ENCODE results near the gene SMAD2.

The SMAD2 gene

GRCh38 chr18:47895565-47896250, 34.8 kb downstream of the SMAD2 start:
- no peak for DNase-seq (ENCODE audit: low read depth)

- no peak for DNase-seq (ENCODE audit: low read depth)
Measured at GRCh38 chr18:47893939-47894699, 36.3 kb downstream of the SMAD2 start.

- DNase-seq (ENCODE audit: low read depth) = no peak
Measured at GRCh38 chr18:47893047-47893446, 37.4 kb downstream of the SMAD2 start.

- no peak for DNase-seq (ENCODE audit: low read depth)
Measured at GRCh38 chr18:47888156-47888555, 42.3 kb downstream of the SMAD2 start.

- no peak for DNase-seq (ENCODE audit: low read depth)
Measured at GRCh38 chr18:47887227-47887626, 43.2 kb downstream of the SMAD2 start.

- DNase-seq (ENCODE audit: low read depth) = no peak
Measured at GRCh38 chr18:47883771-47884413, 46.6 kb downstream of the SMAD2 start.

GRCh38 chr18:47882641-47883040, 47.8 kb downstream of the SMAD2 start:
- no peak for DNase-seq (ENCODE audit: low read depth)

GRCh38 chr18:47881752-47882455, 48.6 kb downstream of the SMAD2 start:
- DNase-seq (ENCODE audit: low read depth) = no peak

GRCh38 chr18:47881042-47881441, 49.4 kb downstream of the SMAD2 start:
- no peak for DNase-seq (ENCODE audit: low read depth)

GRCh38 chr18:47877892-47878291, 52.6 kb downstream of the SMAD2 start:
- DNase-seq (ENCODE audit: low read depth) = no peak

- no peak for DNase-seq (ENCODE audit: low read depth)
Measured at GRCh38 chr18:47876813-47877212, 53.6 kb downstream of the SMAD2 start.

- DNase-seq (ENCODE audit: low read depth) = no peak
Measured at GRCh38 chr18:47873625-47874024, 56.8 kb downstream of the SMAD2 start.

- DNase-seq (ENCODE audit: low read depth) = no peak
Measured at GRCh38 chr18:47872426-47872825, 58.0 kb downstream of the SMAD2 start.

GRCh38 chr18:47871288-47871687, 59.2 kb downstream of the SMAD2 start:
- no peak for DNase-seq (ENCODE audit: low read depth)

- DNase-seq (ENCODE audit: low read depth) = no peak
Measured at GRCh38 chr18:47870605-47871004, 59.9 kb downstream of the SMAD2 start.

GRCh38 chr18:47868744-47869143, 61.7 kb downstream of the SMAD2 start:
- DNase-seq (ENCODE audit: low read depth) = no peak

GRCh38 chr18:47865183-47865582, 65.3 kb downstream of the SMAD2 start:
- DNase-seq (ENCODE audit: low read depth) = no peak

- DNase-seq (ENCODE audit: low read depth) = no peak
Measured at GRCh38 chr18:47863041-47863440, 67.4 kb downstream of the SMAD2 start.

GRCh38 chr18:47858607-47859006, 71.9 kb downstream of the SMAD2 start:
- no peak for DNase-seq (ENCODE audit: low read depth)

- DNase-seq (ENCODE audit: low read depth) = no peak
Measured at GRCh38 chr18:47847635-47848034, 82.8 kb downstream of the SMAD2 start.

- no peak for DNase-seq (ENCODE audit: low read depth)
Measured at GRCh38 chr18:47846431-47846830, 84.0 kb downstream of the SMAD2 start.

- no peak for DNase-seq (ENCODE audit: low read depth)
Measured at GRCh38 chr18:47844828-47845498, 85.5 kb downstream of the SMAD2 start.
